Ectodermal cell (in vitro differentiated cells): ENCODE measurements around the gene SSH2.

Experiments used
- H3K27ac ChIP-seq: 2 replicates; pipeline ENCODE4 v1.7.0; 2013; ENCODE audit warnings: mild to moderate bottlenecking, low read depth, low read length; ENCODE audit not compliant: insufficient read depth, poor library complexity, severe bottlenecking
- H3K27me3 ChIP-seq: 2 replicates; pipeline ENCODE4 v1.7.0; 2013; ENCODE audit warnings: mild to moderate bottlenecking, low read length; ENCODE audit not compliant: insufficient read depth, control insufficient read depth, poor library complexity, severe bottlenecking
- H3K36me3 ChIP-seq: one replicate; pipeline ENCODE4 v1.7.0; 2013; ENCODE audit warnings: low read length; ENCODE audit not compliant: control insufficient read depth, insufficient read depth
- H3K4me1 ChIP-seq: one replicate; pipeline ENCODE4 v1.7.0; 2013; ENCODE audit warnings: low read length; ENCODE audit not compliant: control insufficient read depth, insufficient read depth
- H3K4me3 ChIP-seq: 2 replicates; pipeline ENCODE4 v1.7.0; 2013; ENCODE audit warnings: low read depth, low read length, control low read depth; ENCODE audit not compliant: insufficient read depth
- H3K9me3 ChIP-seq: 2 replicates; pipeline ENCODE4 v1.7.0; 2013; ENCODE audit warnings: mild to moderate bottlenecking, low read length, moderate library complexity; ENCODE audit not compliant: control insufficient read depth
- WGBS, 2 experiments: methylation state at CpG; one replicate each; pipeline ENCODE4 v1.1.7; 2013; ENCODE audit warnings: missing lambda C conversion rate in 2 of 2; 5-methylcytosine and 5-hydroxymethylcytosine counted together

SSH2 gene

GRCh38 chr17:29723278-29724047 is 206.6 kb downstream of the SSH2 start:
- WGBS, 2 experiments: 97 to 100% methylated on average over 2 of the region's 2 CpGs
- no peak overlapping the region for H3K4me3 ChIP-seq

DNA sequence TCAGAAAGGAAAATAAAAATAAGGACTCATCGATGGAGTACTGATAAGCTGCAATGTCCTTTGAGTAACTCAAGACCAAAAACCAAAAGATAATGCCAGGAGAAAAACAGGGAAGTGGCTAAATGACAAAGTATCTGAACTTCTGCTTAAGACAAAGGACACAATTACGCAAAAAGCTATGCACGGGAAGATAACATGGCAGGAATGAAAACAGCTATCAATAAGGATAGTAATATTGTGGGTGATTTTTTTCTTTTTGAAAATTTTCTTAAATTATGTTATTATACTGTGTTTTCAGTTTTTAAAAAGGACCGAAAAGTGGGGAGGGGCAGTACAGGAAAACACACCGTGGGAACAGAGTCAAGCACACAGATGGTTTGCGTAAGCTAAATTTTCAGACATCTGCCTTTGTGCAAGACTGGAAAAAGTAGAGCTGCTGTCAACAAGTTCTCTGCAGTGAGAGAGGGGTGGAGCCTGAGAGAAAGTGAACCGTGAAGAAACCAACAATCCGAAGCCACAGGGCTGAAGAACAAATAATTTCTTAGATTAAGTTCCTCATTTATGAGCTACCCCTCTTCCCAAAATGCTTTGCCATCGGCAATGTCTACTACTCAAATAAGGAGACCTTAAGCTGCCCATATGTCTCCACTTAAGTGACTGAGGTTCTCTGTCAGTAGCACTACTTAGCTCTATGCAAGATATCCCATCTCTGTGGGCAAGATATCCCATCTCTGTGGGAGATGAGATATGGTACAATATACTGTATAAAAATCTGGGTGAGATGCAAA is 207.4 kb downstream of the SSH2 start:
- no peak overlapping the region for H3K27ac ChIP-seq
- WGBS, 2 experiments: 87 to 89% methylated on average over 9 of the region's 9 CpGs
- H3K27me3 ChIP-seq: no peaks in the 10 kb centered on the region
- no peaks in the 10 kb centered on the region for H3K9me3 ChIP-seq
- peaks cover 19% of the 10 kb centered on the region for H3K4me1 ChIP-seq
- no peak overlapping the region for H3K4me3 ChIP-seq
- H3K36me3 ChIP-seq: no peaks in the 10 kb centered on the region

More at GRCh38 chr17:29723278-29724047, 206.6 kb downstream of the SSH2 start:
- H3K4me1 ChIP-seq: peaks cover 19% of the 10 kb centered on the region
- H3K9me3 ChIP-seq: no peaks in the 10 kb centered on the region
- no peaks in the 10 kb centered on the region for H3K27me3 ChIP-seq
- no peaks in the 10 kb centered on the region for H3K36me3 ChIP-seq
- H3K27ac ChIP-seq: no peak overlapping the region

- peaks cover 14% of the 10 kb centered on the region for H3K4me1 ChIP-seq
- WGBS, 2 experiments: 86 to 91% methylated on average over 3 of the region's 3 CpGs
- H3K27ac ChIP-seq: no peak overlapping the region
- no peaks in the 10 kb centered on the region for H3K27me3 ChIP-seq
- no peaks in the 10 kb centered on the region for H3K36me3 ChIP-seq
- H3K9me3 ChIP-seq: no peaks in the 10 kb centered on the region
- H3K4me3 ChIP-seq: no peak overlapping the region
These were observed 209.5 kb downstream of the SSH2 start for GRCh38 chr17:29720551-29720950.

DNA sequence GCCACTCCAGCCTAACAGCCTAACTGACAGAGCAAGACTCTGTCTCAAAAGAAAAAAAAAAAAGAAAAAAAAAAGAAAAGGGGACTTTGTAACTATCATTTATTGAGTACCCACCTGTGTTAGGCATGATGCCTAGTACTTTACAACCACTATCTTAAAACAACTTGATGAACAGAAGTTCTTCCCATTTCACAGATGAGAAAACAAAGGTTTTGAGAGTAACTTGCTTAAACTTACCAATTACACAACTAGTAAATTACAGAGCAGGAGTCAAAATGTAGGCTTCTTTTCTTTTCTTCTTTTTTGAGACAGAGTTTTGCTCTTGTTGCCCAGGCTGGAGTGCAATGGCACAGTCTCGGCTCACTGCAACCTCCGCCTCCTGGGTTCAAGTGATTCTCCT is 210.6 kb downstream of the SSH2 start:
- 94 to 96% methylated on average over 2 of the region's 2 CpGs for WGBS, 2 experiments
- H3K9me3 ChIP-seq: no peaks in the 10 kb centered on the region
- peaks cover 14% of the 10 kb centered on the region for H3K4me1 ChIP-seq
- no peak overlapping the region for H3K27ac ChIP-seq
- H3K36me3 ChIP-seq: no peaks in the 10 kb centered on the region
- H3K4me3 ChIP-seq: no peak overlapping the region
- H3K27me3 ChIP-seq: no peaks in the 10 kb centered on the region

- 72 to 82% methylated on average over 8 of the region's 8 CpGs for WGBS, 2 experiments
- Histone ChIP-seq H3K4me3 (no peak overlapping the region), H3K4me1 (peaks cover 14% of the 10 kb centered on the region), H3K9me3 (no peaks in the 10 kb centered on the region), H3K36me3 (no peaks in the 10 kb centered on the region), H3K27me3 (no peaks in the 10 kb centered on the region), H3K27ac (no peak overlapping the region)
These were observed 211.5 kb downstream of the SSH2 start for GRCh38 chr17:29718446-29719039.

DNA sequence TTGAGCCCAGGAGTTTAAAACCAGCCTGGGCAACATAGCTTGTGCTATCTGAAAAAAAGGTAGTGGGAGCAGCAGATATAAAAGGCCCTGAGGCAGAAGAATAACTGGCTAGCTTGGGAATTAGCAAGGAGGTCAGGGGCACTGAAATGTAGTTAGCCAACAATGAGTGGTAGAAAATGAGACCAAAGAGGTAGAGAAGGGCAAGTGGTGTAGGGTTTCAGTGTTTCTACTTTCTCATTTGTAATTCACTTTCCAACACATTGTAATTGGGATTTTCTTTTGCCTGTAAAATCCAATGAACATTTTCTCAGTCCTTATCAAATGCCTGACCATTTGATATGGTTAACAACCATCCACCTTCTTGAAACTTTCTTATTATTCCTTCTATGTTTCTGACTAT is 212.2 kb downstream of the SSH2 start:
- H3K4me1 ChIP-seq: peaks cover 12% of the 10 kb centered on the region
- no peaks in the 10 kb centered on the region for H3K27me3 ChIP-seq
- H3K27ac ChIP-seq: no peak overlapping the region
- no peak overlapping the region for H3K4me3 ChIP-seq
- no peaks in the 10 kb centered on the region for H3K9me3 ChIP-seq
- H3K36me3 ChIP-seq: no peaks in the 10 kb centered on the region

DNA sequence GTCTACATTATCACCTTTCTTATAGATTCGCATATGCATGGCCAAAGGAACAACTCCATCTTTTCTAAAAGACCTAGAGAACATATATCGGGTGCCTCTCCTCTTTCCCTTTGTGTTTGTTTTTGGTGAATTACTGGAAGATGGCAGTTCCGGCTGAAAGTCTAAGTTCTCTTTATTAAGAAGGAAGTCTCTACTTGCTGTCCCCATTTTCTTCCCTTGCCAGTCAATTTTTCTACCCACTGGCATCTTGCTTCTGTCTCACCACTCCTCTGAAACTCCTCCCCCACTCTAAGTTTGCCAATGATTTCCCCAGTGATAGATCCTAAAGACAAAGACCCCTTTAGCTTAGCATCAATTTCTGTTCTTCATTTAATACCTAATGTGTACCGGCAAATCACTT is 213.5 kb downstream of the SSH2 start:
- no peak overlapping the region for H3K4me3 ChIP-seq
- H3K4me1 ChIP-seq: peaks cover 7% of the 10 kb centered on the region
- H3K9me3 ChIP-seq: no peaks in the 10 kb centered on the region
- WGBS, 2 experiments: 90 to 95% methylated on average over 4 of the region's 4 CpGs
- H3K36me3 ChIP-seq: no peaks in the 10 kb centered on the region
- no peak overlapping the region for H3K27ac ChIP-seq
- no peaks in the 10 kb centered on the region for H3K27me3 ChIP-seq

DNA sequence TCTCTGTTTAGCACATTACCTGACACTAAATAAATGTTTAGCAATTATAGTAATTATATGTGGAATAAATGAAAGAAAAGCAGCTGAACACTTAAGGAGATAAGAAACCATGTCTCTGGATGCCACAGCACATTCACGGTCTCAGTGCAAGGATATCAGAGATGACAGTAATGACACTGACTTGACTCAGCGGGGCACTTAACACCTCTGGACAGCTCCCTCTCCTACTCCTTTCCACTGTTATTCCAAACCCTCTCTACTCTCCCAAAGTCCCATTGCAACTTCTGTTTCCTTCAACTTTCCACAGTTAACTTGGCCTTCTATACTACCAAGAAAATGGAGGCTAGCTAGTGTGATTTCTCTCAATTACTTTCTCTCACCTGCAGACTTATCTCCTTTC is 214.3 kb downstream of the SSH2 start:
- no peaks in the 10 kb centered on the region for H3K4me1 ChIP-seq
- H3K27me3 ChIP-seq: no peaks in the 10 kb centered on the region
- H3K9me3 ChIP-seq: no peaks in the 10 kb centered on the region
- H3K36me3 ChIP-seq: no peaks in the 10 kb centered on the region
- no peak overlapping the region for H3K4me3 ChIP-seq
- no peak overlapping the region for H3K27ac ChIP-seq
- WGBS, 2 experiments: 93 to 99% methylated on average over 2 of the region's 2 CpGs

GRCh38 chr17:29714146-29714545 is 215.9 kb downstream of the SSH2 start:
- WGBS, 2 experiments: 78 to 79% methylated on average over 1 of the region's 1 CpG
- no peaks in the 10 kb centered on the region for H3K36me3 ChIP-seq

DNA sequence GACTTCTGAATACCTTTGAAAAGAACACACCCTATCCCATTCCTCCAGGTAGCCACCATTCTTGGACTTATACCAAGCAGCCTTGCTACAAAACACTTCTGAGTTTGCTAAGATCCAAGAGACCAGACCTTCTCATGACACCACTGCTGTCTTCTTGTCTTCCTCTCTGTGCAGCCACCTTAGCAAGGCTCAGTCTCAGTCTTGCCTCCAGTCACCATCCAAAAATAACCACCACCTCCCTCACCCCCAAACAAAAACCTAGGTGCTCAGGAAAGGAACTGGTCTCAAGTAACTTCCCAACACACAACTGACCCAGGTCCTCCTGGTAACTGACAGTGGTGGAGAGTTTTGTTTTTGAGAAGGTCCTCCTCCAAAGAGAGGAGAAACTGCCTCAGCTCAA is 216.4 kb downstream of the SSH2 start:
- Histone ChIP-seq H3K4me3 (no peak overlapping the region), H3K9me3 (no peaks in the 10 kb centered on the region), H3K36me3 (no peaks in the 10 kb centered on the region), H3K27ac (no peak overlapping the region), H3K27me3 (no peaks in the 10 kb centered on the region), H3K4me1 (no peaks in the 10 kb centered on the region)

More at GRCh38 chr17:29714146-29714545, 215.9 kb downstream of the SSH2 start:
- Histone ChIP-seq H3K4me3 (no peak overlapping the region), H3K9me3 (no peaks in the 10 kb centered on the region), H3K4me1 (no peaks in the 10 kb centered on the region), H3K27ac (no peak overlapping the region), H3K27me3 (no peaks in the 10 kb centered on the region)
